Measurements from ENCODE around the gene CUL9.
A peak's percentile ranks its signal among the peaks of the same experiment; 100 is the strongest.

Gene CUL9

GRCh38 chr6:43271103-43271815, 89.3 kb downstream of the CUL9 start:
- Histone ChIP-seq H4K91ac (ENCODE audit: low read length) (no peak overlapping the region), H2BK15ac (ENCODE audit: low read depth, poor library complexity, severe bottlenecking) (no peak overlapping the region), H2BK5ac (ENCODE audit: low read depth, low read length, poor library complexity, severe bottlenecking) (no peak overlapping the region), H3K9me3 (ENCODE audit: control insufficient read depth, low read length) (no peaks in the 10 kb centered on the region), H3K4ac (ENCODE audit: low read depth in 1 of 2, low read length in 2 of 2) (no peak overlapping the region), H3K18ac (ENCODE audit: low read depth in 1 of 2, low read length in 2 of 2) (no peak overlapping the region), H2AFZ (ENCODE audit: low read depth, low read length) (no peak overlapping the region), H2AK5ac (ENCODE audit: low read length, severe bottlenecking) (no peak overlapping the region), H4K8ac (ENCODE audit: low read length) (no peak overlapping the region), H3K36me3 (ENCODE audit: control insufficient read depth in 1 of 2, insufficient read depth in 2 of 2, low read depth in 1 of 2, low read length in 2 of 2) (no peaks in the 10 kb centered on the region), H3K9ac (ENCODE audit: low read length) (no peak overlapping the region), H3K4me2 (ENCODE audit: low read length, poor library complexity, severe bottlenecking) (no peak overlapping the region), H3K79me1 (replicated peaks; ENCODE audit: low read length, poor library complexity, severe bottlenecking) (no peaks in the 10 kb centered on the region), H3K14ac (ENCODE audit: low read length in 2 of 2) (no peak overlapping the region), H2BK12ac (ENCODE audit: low read length in 2 of 2) (no peak overlapping the region), H3K4me1 (ENCODE audit: control insufficient read depth, insufficient read depth, low read depth, low read length) (peaks cover 19% of the 10 kb centered on the region), H3K27ac (ENCODE audit: low read length, poor library complexity, severe bottlenecking) (no peak overlapping the region), H3K4me3 (ENCODE audit: insufficient read depth in 1 of 2, low read depth in 1 of 2, low read length in 2 of 2) (no peak overlapping the region), H3K23ac (ENCODE audit: low read length in 2 of 2) (no peak overlapping the region), H2BK120ac (ENCODE audit: low read depth, low read length) (no peak overlapping the region), H3K27me3 (ENCODE audit: control insufficient read depth in 1 of 2, insufficient read depth in 1 of 2, low read length in 2 of 2) (peaks cover 85 to 88% of the 10 kb centered on the region in 2 experiments)
- no peak for DNase-seq
- 92% methylated on average over 6 of the region's 8 CpGs for WGBS

GRCh38 chr6:43271944-43272343, 89.9 kb downstream of the CUL9 start:
- H2BK12ac ChIP-seq (ENCODE audit: low read length in 2 of 2), result no peak overlapping the region
- H2AFZ ChIP-seq (ENCODE audit: low read depth, low read length), result no peak overlapping the region
- no peak overlapping the region for H2AK5ac ChIP-seq (ENCODE audit: low read length, severe bottlenecking)
- peaks cover 91 to 92% of the 10 kb centered on the region in 2 experiments for H3K27me3 ChIP-seq (ENCODE audit: control insufficient read depth in 1 of 2, insufficient read depth in 1 of 2, low read length in 2 of 2)
- H3K9ac ChIP-seq (ENCODE audit: low read length), result no peak overlapping the region
- no peaks in the 10 kb centered on the region for H3K36me3 ChIP-seq (ENCODE audit: control insufficient read depth in 1 of 2, insufficient read depth in 2 of 2, low read depth in 1 of 2, low read length in 2 of 2)
- H3K18ac ChIP-seq (ENCODE audit: low read depth in 1 of 2, low read length in 2 of 2), result no peak overlapping the region
- H2BK120ac ChIP-seq (ENCODE audit: low read depth, low read length), result no peak overlapping the region
- no peak overlapping the region for H3K4me2 ChIP-seq (ENCODE audit: low read length, poor library complexity, severe bottlenecking)
- DNase-seq, result no peak
- peak overlapping the region in 1 of 2 experiments; percentile 12 for H3K14ac ChIP-seq (ENCODE audit: low read length in 2 of 2)
- no peak overlapping the region for H4K8ac ChIP-seq (ENCODE audit: low read length)
- no peak overlapping the region for H3K4ac ChIP-seq (ENCODE audit: low read depth in 1 of 2, low read length in 2 of 2)
- H2BK5ac ChIP-seq (ENCODE audit: low read depth, low read length, poor library complexity, severe bottlenecking), result no peak overlapping the region
- no peaks in the 10 kb centered on the region for H3K9me3 ChIP-seq (ENCODE audit: control insufficient read depth, low read length)
- H3K4me3 ChIP-seq (ENCODE audit: insufficient read depth in 1 of 2, low read depth in 1 of 2, low read length in 2 of 2), result no peak overlapping the region
- H3K79me1 ChIP-seq (replicated peaks; ENCODE audit: low read length, poor library complexity, severe bottlenecking), result no peaks in the 10 kb centered on the region
- no peak overlapping the region for H3K27ac ChIP-seq (ENCODE audit: low read length, poor library complexity, severe bottlenecking)
- H2BK15ac ChIP-seq (ENCODE audit: low read depth, poor library complexity, severe bottlenecking), result no peak overlapping the region
- H3K23ac ChIP-seq (ENCODE audit: low read length in 2 of 2), result no peak overlapping the region
- no peak overlapping the region for H4K91ac ChIP-seq (ENCODE audit: low read length)
- peaks cover 19% of the 10 kb centered on the region for H3K4me1 ChIP-seq (ENCODE audit: control insufficient read depth, insufficient read depth, low read depth, low read length)

- Histone ChIP-seq H2BK12ac (ENCODE audit: low read length in 2 of 2) (no peak overlapping the region), H3K23ac (ENCODE audit: low read length in 2 of 2) (no peak overlapping the region), H2AK5ac (ENCODE audit: low read length, severe bottlenecking) (no peak overlapping the region), H2AFZ (ENCODE audit: low read depth, low read length) (no peak overlapping the region), H3K4me3 (ENCODE audit: insufficient read depth in 1 of 2, low read depth in 1 of 2, low read length in 2 of 2) (no peak overlapping the region), H2BK120ac (ENCODE audit: low read depth, low read length) (no peak overlapping the region), H3K18ac (ENCODE audit: low read depth in 1 of 2, low read length in 2 of 2) (no peak overlapping the region), H4K8ac (ENCODE audit: low read length) (no peak overlapping the region), H2BK5ac (ENCODE audit: low read depth, low read length, poor library complexity, severe bottlenecking) (no peak overlapping the region), H3K79me1 (replicated peaks; ENCODE audit: low read length, poor library complexity, severe bottlenecking) (no peaks in the 10 kb centered on the region), H4K91ac (ENCODE audit: low read length) (no peak overlapping the region), H3K27me3 (ENCODE audit: control insufficient read depth in 1 of 2, insufficient read depth in 1 of 2, low read length in 2 of 2) (peaks cover 74 to 86% of the 10 kb centered on the region in 2 experiments), H3K14ac (ENCODE audit: low read length in 2 of 2) (no peak overlapping the region), H3K9ac (ENCODE audit: low read length) (no peak overlapping the region), H3K4me1 (ENCODE audit: control insufficient read depth, insufficient read depth, low read depth, low read length) (peaks cover 19% of the 10 kb centered on the region), H2BK15ac (ENCODE audit: low read depth, poor library complexity, severe bottlenecking) (no peak overlapping the region), H3K4me2 (ENCODE audit: low read length, poor library complexity, severe bottlenecking) (no peak overlapping the region), H3K9me3 (ENCODE audit: control insufficient read depth, low read length) (no peaks in the 10 kb centered on the region), H3K4ac (ENCODE audit: low read depth in 1 of 2, low read length in 2 of 2) (no peak overlapping the region), H3K36me3 (ENCODE audit: control insufficient read depth in 1 of 2, insufficient read depth in 2 of 2, low read depth in 1 of 2, low read length in 2 of 2) (no peaks in the 10 kb centered on the region), H3K27ac (ENCODE audit: low read length, poor library complexity, severe bottlenecking) (no peak overlapping the region)
- DNase-seq, result no peak
- 41% methylated on average over 2 of the region's 2 CpGs for WGBS
Observed at GRCh38 chr6:43273707-43274106, 91.7 kb downstream of the CUL9 start.

Data from mesenchymal stem cell (in vitro differentiated cells and primary cell).